ENCODE measurements around the gene BPIFA3. TPM values are rescaled to one million over a fixed set of nuclear protein-coding genes. Genes with fewer than 3 reads are reported as not detected.

The BPIFA3 gene
- total and polyA plus RNA-seq, 2 experiments from 2014 or later: not detected

GRCh38 chr20:33275215-33275614 lies 58.1 kb downstream of the BPIFA3 start:
- Histone ChIP-seq H3K79me2 (replicated peaks; ENCODE audit: insufficient read depth) (no peaks in the 10 kb centered on the region), H3K27ac (ENCODE audit: low read depth) (no peak overlapping the region), H3K36me3 (ENCODE audit: insufficient read depth) (no peaks in the 10 kb centered on the region), H3K4me1 (ENCODE audit: insufficient read depth) (0 out of 2 replicates have a peak, but pooled peaks cover 8% of the 10 kb centered on the region), H4K20me1 (replicated peaks; ENCODE audit: insufficient read depth) (no peaks in the 10 kb centered on the region), H3K27me3 (ENCODE audit: insufficient read depth) (no peaks in the 10 kb centered on the region), H2AFZ (no peak overlapping the region), H3K9me2 (ENCODE audit: insufficient read depth) (no peaks in the 10 kb centered on the region), H3K4me3 (no peak overlapping the region), H3F3A (replicated peaks; ENCODE audit: low read depth) (no peaks in the 10 kb centered on the region), H3K4me2 (no peak overlapping the region)
- Mint-ChIP-seq H3K27ac (no peak overlapping the region), H3K4me1 (peaks cover 23% of the 10 kb centered on the region), H3K36me3 (ENCODE audit: low read depth) (no peaks in the 10 kb centered on the region), H3K9me3 (no peaks in the 10 kb centered on the region), H3K27me3 (ENCODE audit: insufficient read depth, low read depth, poor library complexity) (peaks cover 19% of the 10 kb centered on the region), H3K4me3 (no peak overlapping the region)
- no peak for DNase-seq (ENCODE audit: low spot score)
- ATAC-seq: no peak
- no peak for TF ChIP-seq POLR2AphosphoS5 (IDR thresholded peaks at IDR 0.05; ENCODE audit: low read depth)
- TF ChIP-seq EZH2phosphoT487 (IDR thresholded peaks at IDR 0.05; ENCODE audit: unreplicated experiment): no peak
- no peak for TF ChIP-seq CREB1 (CRISPR knock-in tag; IDR thresholded peaks at IDR 0.05; ENCODE audit: low read depth)
- no peak for TF ChIP-seq ZNF114 (CRISPR knock-in tag; IDR thresholded peaks at IDR 0.05)
- TF ChIP-seq ETS1 (IDR thresholded peaks at IDR 0.05): no peak
- no peak for TF ChIP-seq NANOG (IDR thresholded peaks at IDR 0.05; ENCODE audit: borderline replicate concordance)
- no peak for TF ChIP-seq ZNF462 (CRISPR knock-in tag; IDR thresholded peaks at IDR 0.05)
- no peak for TF ChIP-seq REST (IDR thresholded peaks at IDR 0.05; ENCODE audit: unreplicated experiment)
- no peak for TF ChIP-seq STAT1 (IDR thresholded peaks at IDR 0.05; ENCODE audit: unreplicated experiment)
- no peak for TF ChIP-seq JUNB (IDR thresholded peaks at IDR 0.05; ENCODE audit: unreplicated experiment)
- TF ChIP-seq CTCF (conservative IDR thresholded peaks at IDR 0.05; ENCODE audit: low read depth in 2 of 2): no peak
- no peak for TF ChIP-seq ZNF331 (CRISPR knock-in tag; IDR thresholded peaks at IDR 0.05; ENCODE audit: low read depth)
- TF ChIP-seq EZH2 (IDR thresholded peaks at IDR 0.05; ENCODE audit: low read depth, unreplicated experiment): no peak
